Heart right ventricle (tissue), 16 donors: ENCODE data around the gene SHC2. TPM values are rescaled to one million over a fixed set of nuclear protein-coding genes. Genes with fewer than 3 reads are reported as not detected.
A peak's percentile ranks its signal among the peaks of the same experiment; 100 is the strongest.

Experiments
- ATAC-seq, 8 donors: fragments of 200-7000 bp; cut with Tn5 transposase; one replicate each; pipeline ENCODE4 v1.9.1; 2020; ENCODE audit warnings: mild to moderate bottlenecking in 8 of 8, moderate library complexity in 8 of 8, moderate number of reproducible peaks in 1 of 8
- DNase-seq, 2 donors: peaks; one replicate each; pipeline ENCODE4 v3.0.0-alpha.2; 2020
- H3K27ac ChIP-seq, 10 donors: fragments of 200-600 bp; sonication (generic) in 2 of 10; one replicate each; pipeline versions ENCODE4 v1.5.0 to v1.8.0; 2020 to 2022; ENCODE audit warnings: mild to moderate bottlenecking in 3 of 10
- H3K27me3 ChIP-seq, 7 donors: fragments of 200-600 bp; one replicate each; pipeline ENCODE4 v1.8.0; 2021 to 2022; ENCODE audit warnings: mild to moderate bottlenecking in 2 of 7
- H3K36me3 ChIP-seq, 9 donors: fragments of 200-600 bp; sonication (generic) in 1 of 9; one replicate each; pipeline versions ENCODE4 v1.5.0 to v1.8.0; 2020 to 2022; ENCODE audit warnings: mild to moderate bottlenecking in 2 of 9
- H3K4me1 ChIP-seq, 9 donors: fragments of 200-600 bp; sonication (generic) in 1 of 9; one replicate each; pipeline versions ENCODE4 v1.5.0 to v1.8.0; 2020 to 2022; ENCODE audit warnings: mild to moderate bottlenecking in 4 of 9
- H3K4me3 ChIP-seq, 10 donors: fragments of 200-600 bp; sonication (generic) in 2 of 10; one replicate each; pipeline versions ENCODE4 v1.5.0 to v1.8.0; 2020 to 2022; ENCODE audit warnings: mild to moderate bottlenecking in 7 of 10, moderate library complexity in 2 of 10
- H3K9me3 ChIP-seq, 11 donors: fragments of 200-600 bp in 10 of 11; sonication (generic) in 2 of 11; one replicate each; pipeline versions ENCODE4 v1.5.0 to v1.8.0; 2013 to 2022; ENCODE audit warnings: mild to moderate bottlenecking in 2 of 11, control low read depth in 1 of 11, moderate library complexity in 1 of 11
- CTCF ChIP-seq, 9 donors: fragments of 200-600 bp; sonication (generic) in 2 of 9; IDR thresholded peaks; one replicate each; pipeline versions ENCODE4 v1.5.0 to v1.8.0; 2021 to 2022; ENCODE audit warnings: antibody characterized with exemption in 9 of 9, mild to moderate bottlenecking in 5 of 9, moderate library complexity in 1 of 9
- WGBS, 2 donors: extraction: QIAGEN DNeasy Blood & Tissue Kit; methylation state at CpG; one replicate each; pipeline ENCODE4 v1.1.7; 2013; ENCODE audit warnings: inconsistent platforms in 1 of 2; 5-methylcytosine and 5-hydroxymethylcytosine counted together
- intact Hi-C, 10 donors: fragments of 100-400 bp; cut with DNase I; formaldehyde crosslinking; loops; one replicate each; pipeline versions ENCODE4 v1.11.1 to v1.14.2; 2022
- polyA plus RNA-seq, 2 donors: library from polyadenylated mRNA; stranded (reverse); fragments of 200-250 nt; gene quantifications; one replicate each; pipeline ENCODE4 v1.2.3, GENCODE V29; 2013
- total RNA-seq, 10 donors: library from RNA; stranded (reverse); fragmentation: NEBNext Ultra II Directional in 3 of 10; extraction: Animal tissue kit (Norgen Biotek cat#: 25700) in 3 of 10; gene quantifications; one replicate each; pipeline versions ENCODE4 v1.2.1 to v1.2.4, GENCODE V29; 2021 to 2023
- donor health status: Arrhythmogenic right ventricular cardiomyopathy.
- donor health status: ischemic (EF 13 %, LVEDD 7.1; RV severe dilation, severe dysfunction).
- donor health status: healthy with polysubstance abuse.
- donor health status: DM: no; HTN: yes; CAD: no.
- donor health status: DM: no; HTN: no; CAD: no.
- donor health status: ischemic (EF 25% LVEDD 6.9; RV normal size, moderate dysfunction).
- donor health status: ischemic (EF 25% LVEDD 5.7; RV mildly dilated, moderate dysfunction).
- donor health status: healthy.
- donor health status: DM: yes; HTN: yes; CAD: no.
- donor health status: Ischemic cardiomyopathy.
- donor health status: ischemic (EF 35%, LVEDD 5.7; RV mildly dilated, moderate dysfunction).
- donor health status: nonischemic (EF 11% LVEDD 7.7; RV severe dilation, severe dysfunction).
- donor health status: DM: yes; HTN: yes; CAD: no.
- donor health status: PGD.
- donor health status: ischemic (EF 29% LVEDD 5.4; RV normal size, mild dysfunction).
- donor health status: nonischemic (EF 23%, LVEDD 6.1; RV moderate dilation, normal function).

Gene SHC2
- total and polyA plus RNA-seq, 12 donors = 7.7 to 33.5 (median 12.4) TPM

GRCh38 chr19:491146-491741 lies 30.4 kb upstream of the SHC2 start:
- no peak overlapping the region for H3K27ac ChIP-seq

GRCh38 chr19:489418-490196 lies 28.8 kb upstream of the SHC2 start:
- Histone ChIP-seq H3K27me3 (peaks cover 0 to 24% (median 18%) of the 10 kb centered on the region in 7 donors), H3K4me3 (peak overlapping the region; percentile 76 to 100 (median 96)), H3K4me1 (peaks cover 0 to 24% (median 11%) of the 10 kb centered on the region in 9 donors), H3K27ac (peak overlapping the region; percentile 90 to 98 (median 96)), H3K36me3 (no peaks in the 10 kb centered on the region), H3K9me3 (no peaks in the 10 kb centered on the region)
- no peak for TF ChIP-seq CTCF (IDR thresholded peaks at IDR 0.05)
- intact Hi-C loops = loop anchor here in 1 of 10 donors (10.0 kb wide), 1 partner anchor 105 kb away; no protein-coding TSS in a partner anchor
- DNase-seq (no peak), ATAC-seq (peak; percentile 31 to 58 (median 44))
- WGBS, 2 donors = 14 to 28% methylated on average over 53 to 61 of the region's 61 CpGs

More at GRCh38 chr19:491146-491741, 30.4 kb upstream of the SHC2 start:
- TF ChIP-seq CTCF (IDR thresholded peaks at IDR 0.05) = no peak
- 84 to 86% methylated on average over 29 to 31 of the region's 32 CpGs for WGBS, 2 donors
- Histone ChIP-seq H3K9me3 (no peaks in the 10 kb centered on the region), H3K4me3 (no peak overlapping the region), H3K36me3 (no peaks in the 10 kb centered on the region), H3K27me3 (peaks cover 0 to 12% (median 11%) of the 10 kb centered on the region in 7 donors), H3K4me1 (peaks cover 0 to 29% (median 16%) of the 10 kb centered on the region in 9 donors)
- intact Hi-C loops = no loop called here
- ATAC-seq (no peak), DNase-seq (peak in 1 of 2 donors; percentile 14)

GRCh38 chr19:488505-489417 lies 27.9 kb upstream of the SHC2 start:
- peak overlapping the region; percentile 76 to 100 (median 96) for H3K4me3 ChIP-seq
- intact Hi-C loops = loop anchor here in 1 of 10 donors (10.0 kb wide), 1 partner anchor 104 kb away; no protein-coding TSS in a partner anchor
- TF ChIP-seq CTCF (IDR thresholded peaks at IDR 0.05) = peak in 1 of 9 donors; percentile 12
- WGBS, 2 donors = 1% methylated on average over 80 to 114 of the region's 114 CpGs
- DNase-seq = peak; percentile 96 to 98
- H3K4me1 ChIP-seq = peaks cover 0 to 24% (median 11%) of the 10 kb centered on the region in 9 donors
- no peaks in the 10 kb centered on the region for H3K9me3 ChIP-seq
- H3K36me3 ChIP-seq = no peaks in the 10 kb centered on the region
- peak overlapping the region; percentile 90 to 98 (median 96) for H3K27ac ChIP-seq
- H3K27me3 ChIP-seq = peaks cover 0 to 30% (median 23%) of the 10 kb centered on the region in 7 donors
- ATAC-seq = peak; percentile 96 to 98 (median 98)
